ENCODE data around the gene GUCY1A1. TPM values are rescaled to one million over a fixed set of nuclear protein-coding genes. Genes with fewer than 3 reads are reported as not detected.

Gene GUCY1A1
- under 1 TPM; 0.09 to 0.45 TPM for total RNA-seq

GRCh38 chr4:155666344-155667221 lies at the start of gene GUCY1A1:
Gene GUCY1A1, plus strand, starts transcription at chr4:155666848. Its CDS starts 30,020 bp downstream, at chr4:155696868.
- H3K27ac Mint-ChIP-seq = peak within 1 kb of the TSS; percentile 37
- no peaks in the 10 kb centered on the region for H3K36me3 Mint-ChIP-seq (ENCODE audit: low read depth)
- ChIA-PET CTCF (no interaction called here), POLR2A (interaction anchor here (0.6 kb wide), 1 partner anchor 67 kb away, joined by 3 read pairs; no protein-coding TSS in a partner anchor)
- TF ChIP-seq CTCF (IDR thresholded peaks at IDR 0.05) = no peak
- DNase-seq (no peak), ATAC-seq (peak; percentile 38)
- peaks cover 48% of the 10 kb centered on the region for H3K27me3 Mint-ChIP-seq
- intact Hi-C loops (cut with micrococcal nuclease) = no loop called here
- H3K4me3 Mint-ChIP-seq = peak within 1 kb of the TSS; percentile 78
- no peaks in the 10 kb centered on the region for H3K9me3 Mint-ChIP-seq
- H3K4me1 Mint-ChIP-seq (ENCODE audit: low read depth) = peaks cover 7% of the 10 kb centered on the region

- TF ChIP-seq CTCF (IDR thresholded peaks at IDR 0.05) = no peak
- CTCF ChIA-PET = no interaction called here
- ATAC-seq = no peak
- DNase-seq = no peak
- peaks cover 12% of the 10 kb centered on the region for H3K27me3 Mint-ChIP-seq
- no peak overlapping the region for H3K27ac Mint-ChIP-seq
- H3K9me3 Mint-ChIP-seq = no peaks in the 10 kb centered on the region
- H3K4me3 Mint-ChIP-seq = no peak overlapping the region
- no peaks in the 10 kb centered on the region for H3K36me3 Mint-ChIP-seq (ENCODE audit: low read depth)
- H3K4me1 Mint-ChIP-seq (ENCODE audit: low read depth) = peaks cover 4% of the 10 kb centered on the region
- intact Hi-C loops (cut with micrococcal nuclease) = no loop called here
- POLR2A ChIA-PET = no interaction called here
Measured at GRCh38 chr4:155617296-155617695, 49.4 kb upstream of the GUCY1A1 start.

- Mint-ChIP-seq H3K9me3 (no peaks in the 10 kb centered on the region), H3K4me1 (ENCODE audit: low read depth) (peaks cover 4% of the 10 kb centered on the region), H3K36me3 (ENCODE audit: low read depth) (no peaks in the 10 kb centered on the region), H3K4me3 (no peak overlapping the region), H3K27me3 (peaks cover 10% of the 10 kb centered on the region), H3K27ac (no peak overlapping the region)
- ChIA-PET POLR2A (no interaction called here), CTCF (no interaction called here)
- no peak for TF ChIP-seq CTCF (IDR thresholded peaks at IDR 0.05)
- ATAC-seq (no peak), DNase-seq (no peak)
- intact Hi-C loops (cut with micrococcal nuclease) = no loop called here
Measured at GRCh38 chr4:155618183-155618838, 48.3 kb upstream of the GUCY1A1 start.

GRCh38 chr4:155620637-155621036 lies 46.0 kb upstream of the GUCY1A1 start:
- Mint-ChIP-seq H3K36me3 (ENCODE audit: low read depth) (no peaks in the 10 kb centered on the region), H3K27me3 (peaks cover 3% of the 10 kb centered on the region), H3K27ac (no peak overlapping the region), H3K9me3 (no peaks in the 10 kb centered on the region), H3K4me3 (no peak overlapping the region), H3K4me1 (ENCODE audit: low read depth) (no peaks in the 10 kb centered on the region)
- no peak for ATAC-seq
- TF ChIP-seq CTCF (IDR thresholded peaks at IDR 0.05) = no peak
- ChIA-PET CTCF (no interaction called here), POLR2A (no interaction called here)
- DNase-seq = no peak
- intact Hi-C loops (cut with micrococcal nuclease) = no loop called here

- intact Hi-C loops (cut with micrococcal nuclease) = no loop called here
- Mint-ChIP-seq H3K4me1 (ENCODE audit: low read depth) (peaks cover 12% of the 10 kb centered on the region), H3K4me3 (no peak overlapping the region), H3K27me3 (no peaks in the 10 kb centered on the region), H3K9me3 (no peaks in the 10 kb centered on the region), H3K36me3 (ENCODE audit: low read depth) (no peaks in the 10 kb centered on the region), H3K27ac (no peak overlapping the region)
- POLR2A ChIA-PET = no interaction called here
- no peak for ATAC-seq
- DNase-seq = no peak
- TF ChIP-seq CTCF (IDR thresholded peaks at IDR 0.05) = no peak
- CTCF ChIA-PET = interaction anchor here (1.2 kb wide), 1 partner anchor 9 kb away, joined by 3 read pairs; no protein-coding TSS in a partner anchor
Measured at GRCh38 chr4:155624478-155624877, 42.2 kb upstream of the GUCY1A1 start.

All from activated CD8-positive, alpha-beta T cell treated with anti-CD3 and anti-CD28 coated beads for 36 hours (primary cell).